Liver (tissue), 3 donors: ENCODE data around the gene CSN2.

Source experiments
- ATF3 ChIP-seq: IDR thresholded peaks from 2 replicates; pipeline ENCODE4 v1.6.1; 2016; ENCODE audit warnings: antibody characterized with exemption
- CTCF ChIP-seq: fragments of 150-350 bp; IDR thresholded peaks from 2 replicates; pipeline ENCODE4 v1.5.1; 2017; ENCODE audit warnings: improper control_type of control experiment, low read depth, low read length; ENCODE audit not compliant: missing input control
- EGR1 ChIP-seq, 2 donors: IDR thresholded peaks; 2 replicates each; pipeline ENCODE4 v1.6.1; 2016 to 2018; ENCODE audit warnings: antibody characterized with exemption in 2 of 2, low read depth in 2 of 2
- GABPA ChIP-seq, 2 donors: IDR thresholded peaks in 1 of 2; conservative IDR thresholded peaks in 1 of 2; 2 replicates each; pipeline ENCODE4 v1.6.1; 2016; ENCODE audit warnings: antibody characterized with exemption in 2 of 2, mild to moderate bottlenecking in 1 of 2, moderate library complexity in 1 of 2
- RAD21 ChIP-seq, 2 donors: IDR thresholded peaks; 2 replicates each; pipeline ENCODE4 v1.6.1; 2016; ENCODE audit warnings: antibody characterized with exemption in 2 of 2, mild to moderate bottlenecking in 2 of 2
- REST ChIP-seq: IDR thresholded peaks from 2 replicates; pipeline ENCODE4 v1.6.1; 2016; ENCODE audit warnings: antibody characterized with exemption, mild to moderate bottlenecking
- SP1 ChIP-seq: IDR thresholded peaks from 2 replicates; pipeline ENCODE4 v1.6.1; 2018; ENCODE audit warnings: antibody characterized with exemption, mild to moderate bottlenecking
- TAF1 ChIP-seq: conservative IDR thresholded peaks from 2 replicates; pipeline ENCODE4 v1.6.1; 2016; ENCODE audit warnings: antibody characterized with exemption, mild to moderate bottlenecking
- YY1 ChIP-seq: IDR thresholded peaks from 2 replicates; pipeline ENCODE4 v1.6.1; 2016; ENCODE audit warnings: antibody characterized with exemption, mild to moderate bottlenecking
- donor health status: healthy.
- donor health status: healthy.

GRCh38 chr4:69907151-69907550 is 58.4 kb downstream of the CSN2 start:
- TF ChIP-seq CTCF (no peak), EGR1 (IDR thresholded peaks at IDR 0.05; ENCODE audit: low read depth in 2 of 2) (no peak), TAF1 (no peak), SP1 (no peak), YY1 (no peak), REST (no peak), RAD21 (IDR thresholded peaks at IDR 0.05) (no peak), ATF3 (no peak), GABPA (IDR thresholded peaks at IDR 0.05 in 1 of 2, conservative IDR thresholded peaks at IDR 0.05 in 1 of 2) (no peak)
